ENCODE results near the gene SPATA45. TPM values are rescaled to one million over a fixed set of nuclear protein-coding genes. Genes with fewer than 3 reads are reported as not detected.
A peak's percentile ranks its signal among the peaks of the same experiment; 100 is the strongest.
"Not testable (repeated sequence)": the region's sequence is repeated elsewhere in the genome, so short reads cannot be mapped to it uniquely, and the experiment has no call there.

The SPATA45 gene
- total RNA-seq (ENCODE audit: insufficient read depth, low replicate concordance): not detected

DNA sequence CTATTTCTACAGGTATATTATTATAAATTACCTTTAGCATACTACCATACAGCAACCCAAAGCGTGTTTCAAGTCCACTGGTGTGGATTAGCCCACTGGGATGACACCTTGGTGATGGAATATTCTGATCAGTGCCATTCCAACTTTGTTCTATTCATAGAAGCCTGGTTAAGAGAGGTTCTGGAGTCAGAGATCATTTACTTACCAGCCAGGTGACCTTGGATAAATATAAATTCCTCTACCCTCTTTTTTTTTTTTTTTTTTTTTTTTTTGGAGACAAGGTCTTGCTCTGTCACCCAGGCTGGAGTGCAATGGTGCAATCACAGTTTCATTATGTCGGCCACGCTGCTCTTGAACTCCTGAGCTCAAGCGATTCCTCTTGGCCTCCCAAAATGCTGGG is at the start of gene SPATA45:
Gene SPATA45, minus strand, starts transcription at position 101 of the 400 bp plus-strand sequence. CDS start 11,500 bp downstream, outside the sequence.
- no peak for DNase-seq (ENCODE audit: low spot score)

DNA sequence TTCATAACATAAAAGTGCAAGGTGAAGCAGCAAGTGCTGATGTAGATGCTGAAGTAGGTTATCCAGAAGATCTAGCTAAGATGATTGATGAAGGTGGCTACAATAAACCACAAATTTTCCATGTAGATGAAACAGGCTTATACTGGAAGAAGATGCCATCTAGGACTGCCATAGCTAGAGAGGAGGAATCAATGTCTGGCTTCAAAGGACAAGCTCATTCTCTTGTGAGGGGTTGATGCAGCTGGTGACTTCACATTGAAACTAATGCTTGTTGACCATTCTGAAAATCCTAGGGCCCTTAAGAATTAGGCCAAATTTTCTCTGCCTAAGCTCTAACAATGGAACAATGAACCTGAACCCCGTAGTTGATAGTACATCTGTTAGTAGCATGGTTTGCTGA is 44.7 kb upstream of the SPATA45 start:
- no peak for DNase-seq (ENCODE audit: low spot score)

DNA sequence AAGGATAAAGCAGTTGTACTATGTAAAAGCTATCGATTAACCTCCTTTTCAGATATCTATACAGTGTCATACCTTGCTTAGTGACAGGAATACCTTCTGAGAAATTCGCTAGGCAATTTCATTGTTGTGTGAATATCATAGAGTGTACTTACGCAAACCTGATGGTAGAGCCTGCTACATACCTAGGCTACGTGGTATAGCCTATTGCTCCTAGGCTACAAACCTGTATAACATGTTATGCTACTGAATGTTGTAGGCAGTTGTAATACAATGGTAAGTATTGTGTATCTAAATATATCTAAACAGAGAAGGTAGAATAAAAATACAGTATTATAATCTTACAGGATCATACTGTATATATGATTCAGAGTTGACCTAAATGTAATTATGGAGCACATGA is 37.1 kb upstream of the SPATA45 start:
- no peak for DNase-seq (ENCODE audit: low spot score)

DNA sequence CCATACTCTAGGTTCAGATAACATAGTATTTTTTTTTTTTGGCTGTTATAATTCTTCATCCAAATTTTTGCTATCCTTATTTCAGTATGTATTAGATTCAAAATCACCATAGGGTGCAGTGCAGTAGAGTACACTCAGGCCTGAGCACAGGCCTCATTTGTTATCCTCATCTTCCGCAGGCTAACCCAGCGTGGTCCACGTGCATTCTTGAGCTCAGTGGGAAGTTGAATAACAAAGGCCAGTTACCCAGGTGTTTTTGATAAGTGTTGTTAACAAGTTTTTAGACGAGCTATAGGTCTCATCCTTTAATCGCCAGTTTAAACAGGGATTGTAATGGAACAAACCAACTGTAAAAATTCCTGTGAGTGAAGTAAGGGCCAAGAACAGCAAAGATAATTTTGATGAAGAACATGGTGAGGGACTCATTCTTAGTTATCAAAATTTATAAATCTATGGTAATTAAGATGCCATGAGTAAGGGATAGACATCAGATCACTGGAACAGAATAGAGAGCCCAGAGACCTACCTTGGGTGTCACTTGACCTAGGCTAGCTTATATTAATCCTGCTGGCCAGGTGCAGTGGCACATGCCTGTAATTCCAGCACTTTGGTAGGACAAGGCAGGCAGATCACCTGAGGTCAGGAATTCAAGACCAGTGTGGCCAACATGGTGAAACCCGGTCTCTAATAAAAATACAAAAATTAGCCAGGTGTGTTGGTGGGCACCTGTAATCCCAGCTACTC is 32.7 kb upstream of the SPATA45 start:
- no peak for DNase-seq (ENCODE audit: low spot score)

DNA sequence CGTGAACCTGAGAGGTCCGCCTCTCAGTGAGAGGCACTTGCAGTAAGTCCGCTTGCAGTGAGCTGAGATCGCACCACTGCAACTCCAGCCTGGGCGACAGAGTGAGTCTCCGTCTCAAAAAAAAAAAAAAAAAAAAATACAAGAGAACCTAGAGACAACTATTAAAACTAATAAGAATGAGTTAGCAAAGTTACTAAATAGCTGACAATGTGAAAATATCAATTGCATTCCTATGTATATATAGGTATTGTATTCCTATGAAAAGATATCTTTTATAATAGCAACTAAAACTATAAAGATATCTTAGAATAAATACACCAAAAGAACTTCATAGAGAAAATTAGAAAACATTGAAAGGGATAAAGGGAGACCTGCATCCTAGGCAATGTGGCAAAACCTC is 31.0 kb upstream of the SPATA45 start:
- no peak for DNase-seq (ENCODE audit: low spot score)

DNA sequence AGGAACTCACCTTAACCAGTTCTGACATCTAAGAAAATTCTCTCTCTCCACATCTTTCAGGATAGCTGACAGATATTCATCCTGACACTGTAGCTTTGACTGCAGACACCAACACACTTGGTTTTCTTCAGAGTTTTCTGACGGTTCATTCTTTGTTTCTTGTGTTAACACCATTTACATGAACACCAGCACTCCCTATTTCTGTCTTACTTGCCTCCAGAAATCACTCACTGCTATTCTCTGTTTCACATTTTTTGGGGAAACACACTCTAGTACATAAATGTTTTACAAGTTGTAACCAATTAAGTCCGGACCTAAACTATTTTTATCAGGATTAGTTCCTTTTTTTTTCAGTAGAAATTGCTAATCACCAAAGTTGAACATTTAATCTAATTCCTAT is 26.1 kb upstream of the SPATA45 start:
- no peak for DNase-seq (ENCODE audit: low spot score)

DNA sequence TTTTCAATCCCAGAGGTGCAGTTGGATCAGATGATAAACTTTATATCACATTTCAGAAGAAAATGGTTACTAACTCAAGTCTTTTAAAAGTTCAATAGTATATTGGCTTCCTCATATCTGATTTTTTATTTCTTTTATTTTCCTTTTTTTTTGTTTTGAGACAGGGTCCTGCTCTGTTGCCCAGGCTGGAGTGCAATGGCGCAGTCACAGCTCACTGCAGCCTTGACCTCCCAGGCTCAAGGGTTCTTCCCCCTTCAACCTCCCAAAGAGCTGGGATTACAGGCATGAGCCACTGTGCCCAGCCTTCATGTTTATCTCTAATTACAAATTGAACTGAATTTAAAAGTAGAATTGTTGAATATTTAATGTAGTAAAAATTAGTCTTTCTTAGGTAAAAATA is 24.5 kb upstream of the SPATA45 start:
- no peak for DNase-seq (ENCODE audit: low spot score)

DNA sequence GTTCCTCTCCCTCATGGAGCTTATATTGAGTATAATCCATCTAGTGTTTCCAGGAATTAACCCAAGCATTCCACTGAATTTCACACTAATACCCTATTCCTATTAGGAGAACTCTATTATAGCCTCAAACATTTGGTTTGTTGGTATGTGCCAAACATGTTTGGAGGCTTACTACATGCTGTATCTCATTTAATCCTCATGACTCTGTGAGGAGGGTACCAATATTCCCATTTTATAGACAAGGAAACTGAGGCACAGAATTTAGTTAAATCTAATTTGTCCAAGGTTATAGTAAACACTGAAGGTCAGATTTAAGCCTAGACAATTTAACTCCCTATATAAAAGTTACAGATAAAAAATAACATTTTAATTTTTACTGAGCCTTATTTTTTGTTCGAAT is 19.7 kb upstream of the SPATA45 start:
- no peak for DNase-seq (ENCODE audit: low spot score)

DNA sequence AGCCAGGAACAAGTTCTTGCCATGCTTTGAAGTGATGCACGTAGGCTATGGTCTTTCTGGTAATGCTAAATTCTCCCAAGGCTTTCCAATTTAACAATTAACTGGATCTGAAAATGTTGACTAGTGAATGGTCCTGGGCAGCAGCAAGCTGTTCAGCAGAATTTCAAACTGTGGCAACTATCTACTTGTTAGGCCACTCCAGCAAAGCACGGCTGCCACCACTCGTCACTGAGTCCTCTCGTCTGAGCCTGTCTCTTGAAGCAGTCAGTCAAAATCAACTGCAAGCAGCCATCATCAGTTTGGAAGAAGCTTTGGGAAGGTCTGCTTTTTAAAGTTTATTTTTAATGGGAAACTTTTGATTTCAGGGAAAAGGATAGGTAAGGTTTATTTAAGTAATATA is 16.8 kb upstream of the SPATA45 start:
- DNase-seq (ENCODE audit: low spot score): no peak

DNA sequence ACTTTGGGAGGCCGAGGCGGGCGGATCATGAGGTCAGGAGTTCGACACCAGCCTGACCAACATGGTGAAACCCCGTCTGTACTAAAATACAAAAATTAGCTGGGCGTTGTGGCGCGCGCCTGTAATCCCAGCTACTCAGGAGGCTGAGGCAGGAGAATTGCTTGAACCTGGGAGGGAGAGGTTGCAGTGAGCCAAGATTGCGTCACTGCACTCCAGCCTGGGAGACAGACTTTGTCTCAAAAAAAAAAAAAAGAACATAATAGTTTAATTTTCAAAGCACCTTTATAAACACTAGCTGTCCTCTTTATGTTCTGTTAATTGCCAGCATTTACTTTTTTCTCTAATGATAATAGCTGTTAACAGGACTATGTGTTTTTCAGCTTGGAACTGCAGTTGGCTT is 15.9 kb upstream of the SPATA45 start:
- not testable (repeated sequence) for DNase-seq (ENCODE audit: low spot score)

DNA sequence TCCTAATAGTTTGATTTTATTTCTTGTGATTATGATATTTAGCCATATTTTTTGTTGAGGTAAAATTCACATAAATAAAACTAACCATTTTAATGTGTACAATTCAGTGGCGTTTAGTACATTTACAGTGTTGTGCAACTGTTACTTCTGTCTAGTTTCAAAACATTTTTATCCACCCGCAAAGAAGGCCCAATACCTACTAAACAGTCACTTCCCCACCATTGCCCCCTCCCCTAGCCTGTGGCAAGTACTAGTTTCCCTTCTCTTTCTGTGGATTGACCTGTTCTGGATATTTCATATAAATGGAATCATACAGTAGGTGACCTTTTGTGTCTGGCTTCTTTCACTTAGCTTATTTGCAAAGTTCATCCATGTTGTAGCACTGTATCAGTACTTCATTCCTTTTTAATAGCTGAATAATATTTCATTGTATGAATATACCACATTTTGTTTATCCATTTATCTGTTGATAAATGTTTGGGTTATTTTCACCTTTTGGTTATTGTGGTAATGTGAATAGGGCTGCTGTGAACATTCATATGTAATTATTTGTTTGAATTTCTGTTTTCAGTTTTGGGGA is 14.8 kb upstream of the SPATA45 start:
- no peak for DNase-seq (ENCODE audit: low spot score)

DNA sequence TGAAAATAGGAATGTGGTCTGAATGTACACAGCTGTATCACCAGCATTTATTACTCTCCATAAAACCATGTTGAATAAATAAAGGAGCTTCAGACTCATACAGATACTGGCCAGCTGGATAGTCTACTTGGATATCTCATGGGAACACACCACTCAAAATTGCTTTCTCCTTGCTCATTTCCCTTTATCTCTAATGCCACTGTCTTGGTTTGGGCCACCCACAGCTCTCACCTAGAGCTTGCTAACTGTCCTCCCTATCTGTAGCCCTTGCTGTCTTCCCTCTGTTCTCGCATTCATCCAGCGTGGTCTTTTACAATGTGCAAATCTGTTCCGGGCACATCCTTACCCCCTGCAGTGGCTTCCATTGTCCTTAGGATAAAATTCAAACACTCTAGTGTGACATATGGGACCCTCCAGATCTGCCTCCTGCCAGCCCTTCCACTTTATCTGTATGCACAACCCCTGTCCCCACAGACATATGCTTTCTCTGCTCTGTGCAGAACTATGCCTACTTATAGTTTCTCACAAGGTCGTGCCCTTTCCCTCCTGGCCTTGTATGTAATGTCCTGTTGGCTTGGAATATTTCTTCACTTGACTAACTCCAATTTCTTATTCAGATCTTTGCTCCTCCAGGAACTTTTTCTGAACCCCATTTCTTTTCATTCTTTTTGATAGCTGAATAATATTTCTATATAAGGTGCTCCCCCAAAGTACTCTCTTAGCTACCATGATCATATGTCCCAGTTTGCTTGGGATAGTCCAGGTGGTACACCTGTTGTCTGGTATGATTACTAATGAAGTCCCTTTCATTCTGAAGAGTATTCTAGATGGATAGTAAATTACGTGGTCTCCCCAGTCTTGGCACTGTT is 13.5 kb upstream of the SPATA45 start:
- no peak for DNase-seq (ENCODE audit: low spot score)

DNA sequence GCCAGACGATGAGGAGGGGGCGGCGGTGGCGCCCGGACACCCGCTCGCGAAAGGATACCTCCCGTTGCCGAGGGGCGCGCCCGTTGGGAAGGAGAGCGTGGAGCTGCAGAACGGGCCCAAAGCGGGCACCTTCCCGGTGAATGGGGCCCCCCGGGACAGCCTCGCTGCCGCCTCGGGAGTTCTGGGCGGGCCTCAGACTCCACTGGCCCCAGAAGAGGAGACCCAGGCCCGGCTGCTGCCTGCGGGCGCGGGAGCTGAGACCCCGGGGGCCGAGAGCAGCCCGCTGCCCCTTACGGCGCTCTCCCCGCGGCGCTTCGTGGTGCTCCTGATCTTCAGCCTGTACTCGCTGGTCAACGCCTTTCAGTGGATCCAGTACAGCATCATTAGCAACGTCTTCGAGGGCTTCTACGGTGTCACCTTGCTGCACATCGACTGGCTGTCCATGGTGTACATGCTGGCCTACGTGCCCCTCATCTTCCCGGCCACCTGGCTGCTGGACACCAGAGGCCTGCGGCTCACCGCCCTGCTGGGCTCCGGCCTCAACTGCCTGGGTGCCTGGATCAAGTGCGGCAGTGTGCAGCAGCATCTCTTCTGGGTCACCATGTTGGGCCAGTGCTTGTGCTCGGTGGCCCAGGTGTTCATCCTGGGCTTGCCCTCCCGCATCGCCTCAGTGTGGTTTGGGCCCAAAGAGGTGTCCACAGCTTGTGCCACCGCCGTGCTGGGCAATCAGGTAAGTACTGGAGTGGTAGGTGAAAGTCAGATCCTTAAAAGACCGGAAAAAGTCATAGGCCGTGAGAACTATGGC is 11.2 kb upstream of the SPATA45 start:
- DNase-seq (ENCODE audit: low spot score): peak; percentile 37

DNA sequence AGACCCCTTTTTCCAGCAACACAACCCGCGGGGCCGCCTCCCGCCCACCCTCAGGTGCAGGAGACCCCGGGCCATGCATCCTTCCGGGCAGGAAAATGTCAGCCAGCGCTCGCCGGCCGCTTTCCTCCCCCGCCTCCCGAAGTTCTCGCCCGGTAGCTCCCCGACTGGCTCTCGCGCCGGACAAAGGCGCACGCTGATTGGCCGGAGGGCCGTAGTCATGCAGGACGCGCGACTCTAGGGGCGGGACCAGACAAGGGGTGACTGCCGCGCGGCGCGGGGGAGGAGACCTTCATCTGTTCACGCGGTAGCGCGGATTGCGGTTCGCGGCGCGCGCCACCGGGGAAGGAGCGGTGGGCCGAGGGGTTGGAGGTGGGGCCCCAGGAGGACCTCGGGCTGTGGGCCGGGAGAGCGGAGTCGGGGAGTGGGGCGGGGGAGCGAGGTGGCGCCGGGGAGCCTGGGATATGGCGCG is 10.6 kb upstream of the SPATA45 start, which contains the start of gene FLVCR1:
Gene FLVCR1, plus strand, starts transcription at position 284 of the 469 bp plus-strand sequence. Its CDS starts 178 bp downstream, at position 462.
- DNase-seq (ENCODE audit: low spot score): peak; percentile 99

DNA sequence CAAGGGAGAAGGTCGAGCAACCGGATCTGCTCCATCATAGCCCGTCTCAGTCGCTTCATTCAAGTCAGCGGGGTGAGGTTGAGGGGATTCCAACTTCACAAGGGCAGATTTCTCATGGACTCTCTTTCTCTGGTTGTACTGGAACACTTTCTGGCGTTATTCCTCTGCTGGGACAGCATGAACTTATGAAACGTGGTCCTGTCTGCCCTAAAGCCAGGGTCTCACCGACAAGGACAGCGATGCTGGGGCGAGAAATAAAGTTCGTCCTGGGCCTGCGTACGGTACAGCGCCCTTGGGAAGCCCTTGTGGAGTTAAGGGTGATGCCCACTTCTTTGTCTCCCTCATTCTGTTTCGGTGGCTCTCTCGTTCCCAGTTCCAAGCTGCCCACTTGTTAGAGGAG is 9.3 kb upstream of the SPATA45 start:
- no peak for DNase-seq (ENCODE audit: low spot score)

DNA sequence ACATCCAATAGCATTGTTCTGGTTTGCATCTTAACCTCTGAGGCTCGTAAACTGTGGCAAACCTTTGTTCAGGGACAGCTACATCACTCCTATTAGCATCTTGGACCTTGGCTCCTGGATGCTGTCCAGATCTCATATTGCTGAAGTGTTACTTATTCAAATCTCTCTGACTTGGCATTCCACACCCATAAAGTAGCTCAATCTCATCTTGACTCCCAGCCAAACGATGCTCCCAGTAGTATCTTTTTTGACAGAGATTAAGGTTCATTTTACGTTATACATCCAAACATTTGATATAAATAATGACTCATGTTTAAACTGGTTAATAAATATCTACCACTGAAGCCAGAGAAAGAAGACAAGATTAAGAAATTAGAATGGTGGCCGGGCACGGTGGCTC is 6.2 kb upstream of the SPATA45 start:
- no peak for DNase-seq (ENCODE audit: low spot score)

DNA sequence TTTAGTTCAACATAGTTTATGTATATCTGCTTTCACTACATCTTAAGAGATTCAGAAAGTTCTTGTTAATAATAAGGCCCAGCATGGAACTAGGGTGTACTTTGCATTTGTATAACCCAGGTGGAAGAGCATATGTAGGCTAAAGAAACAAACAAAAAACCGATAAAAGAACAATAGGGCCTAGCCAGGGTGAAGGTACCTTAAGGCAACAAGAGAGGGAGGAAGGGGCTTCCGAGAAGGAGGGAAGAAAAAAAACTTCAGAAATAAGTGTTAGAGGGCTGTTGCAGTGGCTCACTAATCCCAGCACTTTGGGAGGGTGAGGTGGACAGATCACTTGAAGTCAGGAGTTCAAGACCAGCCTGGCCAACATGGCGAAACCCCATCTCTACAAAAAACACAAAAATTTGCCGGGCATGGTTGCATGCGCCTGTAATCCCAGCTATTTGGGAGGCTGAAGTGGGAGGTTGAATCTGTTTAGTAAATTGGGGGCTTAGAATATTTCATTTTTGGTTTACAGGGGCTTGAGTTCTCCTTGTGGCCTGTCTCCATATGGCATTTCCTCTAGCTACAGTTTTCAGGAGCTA is 4.7 kb upstream of the SPATA45 start:
- DNase-seq (ENCODE audit: low spot score): no peak

DNA sequence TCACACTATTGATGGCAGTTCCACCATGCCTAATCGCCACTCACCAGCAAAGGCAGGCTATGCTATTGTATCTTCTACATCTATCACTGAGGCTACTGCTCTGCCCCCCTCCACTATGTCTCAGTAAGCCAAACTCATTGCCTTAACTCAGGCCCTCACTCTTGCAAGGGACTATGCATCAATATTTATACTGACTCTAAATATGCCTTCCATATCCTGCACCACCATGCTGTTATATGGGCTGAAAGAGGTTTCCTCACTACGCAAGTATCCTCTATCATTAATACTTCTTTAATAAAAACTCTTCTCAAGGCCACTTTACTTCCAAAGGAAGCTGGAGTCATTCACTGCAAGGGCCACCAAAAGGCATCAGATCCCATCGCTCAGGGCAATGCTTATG is 2.9 kb downstream of the SPATA45 start:
- not testable (repeated sequence) for DNase-seq (ENCODE audit: low spot score)

DNA sequence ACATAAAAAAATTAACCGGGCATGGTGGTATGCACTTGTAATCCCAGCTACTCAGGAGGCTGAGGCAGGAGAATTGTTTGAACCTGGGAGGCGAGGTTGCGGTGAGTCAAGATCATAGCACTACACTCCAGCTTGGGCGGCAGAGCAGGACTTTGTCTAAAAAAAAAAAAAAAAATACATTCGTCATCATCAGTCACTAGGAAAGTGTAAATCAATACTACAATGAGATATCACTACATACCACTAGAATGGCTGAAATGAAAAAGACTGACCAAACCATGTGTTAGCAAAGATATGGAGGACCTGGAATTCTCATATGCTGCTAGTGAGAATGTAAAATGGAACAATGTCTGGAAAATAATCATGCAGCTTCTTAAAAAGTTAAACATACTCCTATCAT is 9.3 kb downstream of the SPATA45 start:
- no peak for DNase-seq (ENCODE audit: low spot score)

DNA sequence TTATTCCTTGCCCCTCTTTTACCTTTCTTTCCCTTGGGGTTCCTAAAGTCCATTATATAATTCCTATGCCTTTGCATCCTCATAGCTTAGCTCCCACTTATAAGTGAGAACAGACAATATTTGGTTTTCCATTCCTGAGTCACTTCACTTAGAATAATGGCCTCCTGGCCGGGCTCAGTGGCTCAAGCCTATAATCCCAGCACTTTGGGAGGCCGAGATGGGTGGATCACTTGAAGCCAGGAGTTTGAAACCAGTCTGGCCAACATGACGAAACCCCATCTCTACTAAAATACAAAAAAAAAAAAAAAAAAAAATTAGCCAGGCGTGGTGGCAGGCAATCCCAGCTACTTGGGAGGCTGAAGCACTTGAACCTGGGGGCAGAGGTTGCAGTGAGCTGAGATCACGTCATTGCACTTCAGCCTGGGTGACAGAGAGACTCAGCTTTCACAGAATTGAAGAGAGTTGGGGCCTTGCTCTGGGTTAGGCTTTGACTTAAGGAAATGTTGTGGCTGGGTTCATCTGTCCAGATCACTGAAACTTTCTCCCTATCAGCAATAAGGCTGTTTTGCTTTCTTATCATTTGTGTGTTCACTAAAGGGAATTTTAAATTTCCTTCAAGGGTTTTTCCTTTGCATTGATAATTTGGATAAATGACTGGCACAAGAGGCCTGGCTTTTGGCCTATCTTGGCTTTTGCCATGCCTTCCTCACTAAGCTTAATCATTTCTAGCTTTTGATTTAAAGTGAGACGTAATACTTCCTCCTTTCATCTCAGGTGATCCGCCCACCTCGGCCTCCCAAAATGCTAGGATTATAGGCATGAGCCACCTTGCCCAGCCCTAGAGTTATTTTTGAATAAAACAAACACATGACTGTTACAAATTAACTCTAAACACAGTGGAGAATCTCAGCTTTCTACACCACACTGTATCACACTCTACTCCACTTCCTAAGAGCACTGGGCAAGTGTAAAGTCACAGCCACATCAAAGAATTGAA is 13.9 kb downstream of the SPATA45 start:
- peak; percentile 12 for DNase-seq (ENCODE audit: low spot score)

Data from umbilical cord (tissue), 2 donors.